SU-DHL-6 (cell line): ENCODE data around the gene DEAF1.

Experiments used
- H2AFZ ChIP-seq: fragments of 200-600 bp; sonication (generic); 2 replicates; pipeline ENCODE4 v1.6.1; 2014; ENCODE audit warnings: low read depth, mild to moderate bottlenecking, moderate library complexity, mixed read lengths, antibody characterized with exemption, low read length; ENCODE audit not compliant: severe bottlenecking
- H3F3A ChIP-seq: fragments of 200-600 bp; shearing (Covaris generic); 2 replicates; pipeline ENCODE4 v1.6.0; 2016; ENCODE audit warnings: antibody characterized with exemption, mild to moderate bottlenecking; ENCODE audit not compliant: insufficient read depth
- H3K27ac ChIP-seq: fragments of 200-600 bp; sonication (generic); 2 replicates; pipeline ENCODE4 v1.5.1; 2016; ENCODE audit warnings: low read depth, mild to moderate bottlenecking, low read length, moderate library complexity, mixed read lengths
- H3K27me3 ChIP-seq: fragments of 200-600 bp; sonication (generic), shearing (Covaris generic); 2 replicates; pipeline ENCODE4 v1.6.0; 2014; ENCODE audit warnings: mild to moderate bottlenecking, low read length
- H3K36me3 ChIP-seq: fragments of 200-600 bp; sonication (generic); 2 replicates; pipeline ENCODE4 v1.6.1; 2014; ENCODE audit warnings: mild to moderate bottlenecking, low read length, mixed read lengths
- H3K4me2 ChIP-seq: fragments of 300-600, 200-600 bp; shearing (Covaris generic), sonication (generic); 2 replicates; pipeline ENCODE4 v1.6.0; 2014; ENCODE audit warnings: low read length, low read depth, mild to moderate bottlenecking; ENCODE audit not compliant: poor library complexity, severe bottlenecking
- H3K4me3 ChIP-seq: fragments of 200-600 bp; sonication (generic); 2 replicates; pipeline ENCODE4 v1.5.1; 2014; ENCODE audit warnings: antibody characterized with exemption, low read length, mild to moderate bottlenecking, mixed read lengths; ENCODE audit not compliant: insufficient read depth, poor library complexity, severe bottlenecking
- H3K79me2 ChIP-seq: fragments of 200-600 bp; sonication (generic); 2 replicates; pipeline ENCODE4 v1.6.1; 2014; ENCODE audit warnings: mild to moderate bottlenecking, low read length, moderate library complexity; ENCODE audit not compliant: insufficient read depth
- H3K9ac ChIP-seq: fragments of 200-600 bp; sonication (generic); 2 replicates; pipeline ENCODE4 v1.7.0; 2014; ENCODE audit warnings: mild to moderate bottlenecking, low read length
- H3K9me2 ChIP-seq: fragments of 200-600 bp; sonication (generic); replicated peaks from 2 replicates; pipeline ENCODE4 v1.6.1; 2014; ENCODE audit warnings: low read length; ENCODE audit not compliant: insufficient read depth
- H3K9me3 ChIP-seq: fragments of 200-600 bp; sonication (generic); 2 replicates; pipeline ENCODE4 v1.6.1; 2014; ENCODE audit warnings: low read length, mixed read lengths; ENCODE audit not compliant: insufficient read depth
- H4K20me1 ChIP-seq: fragments of 200-600 bp; sonication (generic); 2 replicates; pipeline ENCODE4 v1.6.1; 2014; ENCODE audit warnings: low read depth, mild to moderate bottlenecking, antibody characterized with exemption, low read length, moderate library complexity, mixed read lengths
- CTCF ChIP-seq: fragments of 200-600 bp; sonication (generic); IDR thresholded peaks from one replicate; pipeline ENCODE4 v1.5.1; 2017; ENCODE audit warnings: antibody characterized with exemption, mild to moderate bottlenecking, low read length, moderate library complexity; ENCODE audit not compliant: insufficient read depth, poor library complexity, severe bottlenecking
- EZH2phosphoT487 ChIP-seq: fragments of 200-600 bp; sonication (generic), shearing (Covaris generic); conservative IDR thresholded peaks from 2 replicates; pipeline ENCODE4 v1.6.1; 2018; ENCODE audit warnings: mild to moderate bottlenecking, antibody characterized with exemption, low read length, moderate library complexity, mixed read lengths

The DEAF1 gene

GRCh38 chr11:678297-678696 is 16.7 kb downstream of the DEAF1 start:
- Histone ChIP-seq H3K9me2 (no peaks in the 10 kb centered on the region), H3K27ac (no peak overlapping the region), H3K27me3 (no peaks in the 10 kb centered on the region), H3K9ac (no peak overlapping the region), H3K9me3 (no peaks in the 10 kb centered on the region), H4K20me1 (no peaks in the 10 kb centered on the region), H2AFZ (no peak overlapping the region), H3K4me2 (no peak overlapping the region), H3K36me3 (peaks cover 6% of the 10 kb centered on the region; the same call in 1 of the 2 replicates), H3K79me2 (no peaks in the 10 kb centered on the region), H3F3A (no peaks in the 10 kb centered on the region), H3K4me3 (no peak overlapping the region)
- TF ChIP-seq CTCF (no peak), EZH2phosphoT487 (no peak)

DNA sequence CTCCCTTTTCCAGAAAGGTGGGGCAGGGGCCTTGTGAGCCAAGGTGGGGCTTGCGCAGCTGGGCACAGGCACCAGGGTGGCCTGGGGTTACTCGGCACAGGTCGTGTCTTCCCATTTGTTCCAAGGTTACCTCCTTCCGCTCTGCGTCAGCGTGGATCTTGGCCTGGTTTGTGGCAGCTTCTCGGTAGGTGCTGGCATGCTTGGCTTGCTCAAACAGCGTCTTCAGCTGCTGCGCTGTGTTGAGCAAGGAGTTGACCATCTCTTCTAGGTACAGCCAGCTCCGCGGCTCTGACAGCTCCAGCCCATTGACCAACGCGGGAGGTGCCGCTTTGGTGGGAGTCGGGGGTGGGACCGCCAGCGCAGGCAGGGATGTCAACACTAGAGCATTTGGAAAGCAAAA is 20.6 kb downstream of the DEAF1 start:
- Histone ChIP-seq H3K79me2 (no peaks in the 10 kb centered on the region), H3K9me3 (no peaks in the 10 kb centered on the region), H3K9ac (no peak overlapping the region), H3K4me3 (no peak overlapping the region), H3K9me2 (no peaks in the 10 kb centered on the region), H2AFZ (no peak overlapping the region), H3K27ac (no peak overlapping the region), H3F3A (no peaks in the 10 kb centered on the region), H3K36me3 (peaks cover 6% of the 10 kb centered on the region; the same call in 1 of the 2 replicates), H3K27me3 (no peaks in the 10 kb centered on the region), H3K4me2 (no peak overlapping the region), H4K20me1 (no peaks in the 10 kb centered on the region)
- TF ChIP-seq CTCF = no peak
- TF ChIP-seq EZH2phosphoT487 = no peak

DNA sequence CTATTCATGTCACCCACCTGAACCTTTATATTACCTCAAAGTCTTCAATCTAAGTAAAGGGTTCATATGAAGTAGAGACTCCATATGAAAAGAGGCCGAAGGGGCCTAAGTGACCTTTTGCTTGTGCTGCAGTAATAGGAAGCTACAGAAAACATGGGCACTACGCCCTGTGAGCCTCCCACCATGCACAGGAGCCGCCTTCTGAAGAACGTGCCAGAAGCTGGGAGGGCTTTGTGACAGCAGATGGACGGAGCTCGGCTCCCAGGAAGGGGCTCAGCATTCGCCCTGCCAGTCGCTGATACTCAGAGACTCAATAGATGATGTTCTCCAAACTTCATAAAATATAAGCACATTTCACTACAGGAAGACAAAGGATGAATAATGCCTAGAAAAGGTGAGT is 21.2 kb downstream of the DEAF1 start:
- Histone ChIP-seq H3K36me3 (peaks cover 6% of the 10 kb centered on the region; the same call in 1 of the 2 replicates), H3K4me3 (no peak overlapping the region), H3K9ac (no peak overlapping the region), H3K27me3 (no peaks in the 10 kb centered on the region), H3K4me2 (no peak overlapping the region), H2AFZ (no peak overlapping the region), H3K9me3 (no peaks in the 10 kb centered on the region), H3K79me2 (no peaks in the 10 kb centered on the region), H4K20me1 (no peaks in the 10 kb centered on the region), H3K9me2 (no peaks in the 10 kb centered on the region), H3F3A (no peaks in the 10 kb centered on the region), H3K27ac (no peak overlapping the region)
- TF ChIP-seq CTCF = no peak
- no peak for TF ChIP-seq EZH2phosphoT487
